HCT116 (cell line): ENCODE data around the gene ADGRG1. TPM values are rescaled to one million over a fixed set of nuclear protein-coding genes. Genes with fewer than 3 reads are reported as not detected.

Experiments
- ATAC-seq: fragments of 200-7000 bp; cut with Tn5 transposase; 2 replicates; pipeline ENCODE4 v1.9.1; 2020; ENCODE audit warnings: mild to moderate bottlenecking, moderate library complexity
- BruUV-seq: library from RNA; stranded (reverse); fragments of 400-500 nt; replicated peaks from 2 replicates; lab custom pipeline; 2021; lab: Mats Ljungman, UMichigan
- CTCF ChIA-PET: fragments of 300-600 bp; sonication (Branson Sonifier 250); formaldehyde crosslinking; loops from one replicate; lab custom pipeline; 2021; ENCODE audit warnings: antibody characterized with exemption; lab: Charles Lee
- POLR2A ChIA-PET: fragments of 300-600, 350-600 bp; sonication (Branson Sonifier 250); formaldehyde crosslinking; loops from one replicate; lab custom pipeline; 2021; ENCODE audit warnings: antibody characterized with exemption; lab: Charles Lee
- RAD21 ChIA-PET, 2 experiments: fragments of 300-600 bp; sonication (Branson Sonifier 250); formaldehyde crosslinking; loops; one replicate each; lab custom pipeline; 2023; ENCODE audit warnings: low total read pairs in 2 of 2; ENCODE audit not compliant: uncharacterized antibody in 2 of 2, unreplicated experiment in 2 of 2, low non-redundant PET in 1 of 2; lab: Charles Lee
- DNase-seq: peaks from one replicate; pipeline ENCODE4 v3.0.0-alpha.2; 2010; ENCODE audit warnings: low read depth, low spot score
- H2AFZ ChIP-seq: fragments of 200-600 bp; shearing (Covaris generic), sonication (generic); 2 replicates; pipeline ENCODE4 v1.6.1; 2017; ENCODE audit warnings: low read depth, mixed run types, mixed read lengths, antibody characterized with exemption, low read length; ENCODE audit not compliant: poor library complexity, severe bottlenecking
- H3K27ac ChIP-seq: 2 replicates; pipeline ENCODE4 v1.5.1; 2012; ENCODE audit warnings: low read depth, low read length
- H3K27me3 ChIP-seq: fragments of 200-600 bp; sonication (generic); 2 replicates; pipeline ENCODE4 v1.6.1; 2016; ENCODE audit warnings: mixed run types, low read length, mixed read lengths; ENCODE audit not compliant: insufficient read depth
- H3K36me3 ChIP-seq, 2 experiments: fragments of 200-500 bp in 1 of 2; fragments of 200-600 bp in 1 of 2; sonication (Bioruptor generic) in 1 of 2; sonication (generic) in 1 of 2; 2 replicates each; pipeline versions ENCODE4 v1.5.1 to v1.6.1; 2014 to 2016; ENCODE audit warnings: low read length in 2 of 2, inconsistent platforms in 1 of 2, mixed read lengths in 1 of 2, mixed run types in 1 of 2; ENCODE audit not compliant: insufficient read depth in 2 of 2, control insufficient read depth in 1 of 2
- H3K4me1 ChIP-seq, 2 experiments: fragments of 200-600 bp in 1 of 2; sonication (generic) in 1 of 2; 2 replicates each; pipeline versions ENCODE4 v1.5.1 to v1.6.1; 2012 to 2017; ENCODE audit warnings: low read length in 2 of 2, inconsistent platforms in 1 of 2, mild to moderate bottlenecking in 1 of 2, mixed read lengths in 1 of 2, mixed run types in 1 of 2, moderate library complexity in 1 of 2; ENCODE audit not compliant: insufficient read depth in 2 of 2, control insufficient read depth in 1 of 2
- H3K4me2 ChIP-seq: fragments of 200-600 bp; sonication (generic); 2 replicates; pipeline ENCODE4 v1.6.1; 2017; ENCODE audit warnings: mixed run types, low read length, mixed read lengths
- H3K4me3 ChIP-seq, 2 experiments: fragments of 200-600 bp in 1 of 2; sonication (generic) in 1 of 2; replicated peaks in 1 of 2; 2 replicates each; pipeline ENCODE4 v1.5.1; 2011 to 2016; ENCODE audit warnings: low read length in 2 of 2, control low read depth in 1 of 2, low read depth in 1 of 2, mild to moderate bottlenecking in 1 of 2, mixed read lengths in 1 of 2, mixed run types in 1 of 2
- H3K79me2 ChIP-seq: fragments of 200-600 bp; sonication (generic); 2 replicates; pipeline ENCODE4 v1.6.1; 2017; ENCODE audit warnings: mild to moderate bottlenecking, mixed run types, low read length, moderate library complexity, mixed read lengths; ENCODE audit not compliant: insufficient read depth
- H3K9ac ChIP-seq: fragments of 200-600 bp; sonication (generic); 2 replicates; pipeline ENCODE4 v1.6.1; 2016; ENCODE audit warnings: low read length, mixed read lengths
- H3K9me2 ChIP-seq: fragments of 200-600 bp; sonication (generic), shearing (Covaris generic); 2 replicates; pipeline ENCODE4 v1.6.1; 2017; ENCODE audit warnings: mixed run types, mild to moderate bottlenecking, moderate library complexity; ENCODE audit not compliant: insufficient read depth
- H3K9me3 ChIP-seq, 2 experiments: fragments of 200-500 bp in 1 of 2; fragments of 200-600 bp in 1 of 2; sonication (Bioruptor generic) in 1 of 2; sonication (generic) in 1 of 2; 2 replicates each; pipeline ENCODE4 v1.6.1; 2014 to 2017; ENCODE audit warnings: low read length in 2 of 2, mixed read lengths in 2 of 2, inconsistent platforms in 1 of 2, low read depth in 1 of 2, mild to moderate bottlenecking in 1 of 2, mixed run types in 1 of 2, moderate library complexity in 1 of 2; ENCODE audit not compliant: control insufficient read depth in 1 of 2, insufficient read depth in 1 of 2
- H4K20me1 ChIP-seq: fragments of 200-600 bp; sonication (generic), shearing (Covaris generic); 2 replicates; pipeline ENCODE4 v1.6.1; 2017; ENCODE audit warnings: mixed run types, mild to moderate bottlenecking, moderate library complexity; ENCODE audit not compliant: insufficient read depth
- FOSL1 ChIP-seq: IDR thresholded peaks from 2 replicates; pipeline ENCODE4 v1.6.1; 2012; ENCODE audit warnings: low read depth
- RAD21 ChIP-seq: IDR thresholded peaks from 2 replicates; pipeline ENCODE4 v1.6.1; 2012; ENCODE audit warnings: low read depth, mild to moderate bottlenecking
- REST ChIP-seq: IDR thresholded peaks from 2 replicates; pipeline ENCODE4 v1.6.1; 2012; ENCODE audit warnings: low read depth
- SRF ChIP-seq: IDR thresholded peaks from 2 replicates; pipeline ENCODE4 v1.6.1; 2012; ENCODE audit warnings: low read depth
- TCF7L2 ChIP-seq: IDR thresholded peaks from 2 replicates; pipeline ENCODE4 v1.7.0; 2011; ENCODE audit warnings: borderline replicate concordance, inconsistent platforms; ENCODE audit not compliant: insufficient read depth, insufficient read length; ENCODE audit errors: extremely low read depth
- intact Hi-C: fragments of 100-400 bp; cut with micrococcal nuclease; formaldehyde crosslinking; loops from 2 replicates; pipeline ENCODE4 v1.10.0; 2022
- total RNA-seq: library from RNA; stranded (reverse); gene quantifications from one replicate; pipeline ENCODE4 v1.2.1, GENCODE V29; 2021; ENCODE audit not compliant: unreplicated experiment

The ADGRG1 gene
- total RNA-seq, 1 experiment from 2014 or later = 36.4 TPM

GRCh38 chr16:57609541-57610401, 18.7 kb upstream of the ADGRG1 start:
- no peaks in the 10 kb centered on the region for H4K20me1 ChIP-seq
- H3K27ac ChIP-seq = no peak overlapping the region
- no peak overlapping the region for H3K4me2 ChIP-seq
- no peak overlapping the region for H3K9ac ChIP-seq
- BruUV-seq = no TSS peak
- no peak for ATAC-seq
- H3K4me1 ChIP-seq = no peaks in the 10 kb centered on the region
- no peaks in the 10 kb centered on the region for H3K27me3 ChIP-seq
- RAD21 ChIA-PET = interaction anchor here in 1 of 2 experiments (0.6 kb wide), 1 partner anchor 36 kb away, joined by 3 read pairs; no protein-coding TSS in a partner anchor
- DNase-seq = no peak
- H3K79me2 ChIP-seq = no peaks in the 10 kb centered on the region
- H3K9me2 ChIP-seq = no peaks in the 10 kb centered on the region
- no peaks in the 10 kb centered on the region for H3K9me3 ChIP-seq
- CTCF ChIA-PET = interaction anchor here (0.8 to 2.9 kb wide), 2 partner anchors 9 to 38 kb away, joined by 3 to 18 read pairs; no protein-coding TSS in a partner anchor
- POLR2A ChIA-PET = interaction anchor here (2.3 kb wide), 1 partner anchor 10 kb away, joined by 6 read pairs; no protein-coding TSS in a partner anchor
- H2AFZ ChIP-seq = no peak overlapping the region
- no peaks in the 10 kb centered on the region for H3K36me3 ChIP-seq
- TF ChIP-seq RAD21 (0 out of 2 replicates have a peak, but pooled peaks have one; percentile 12), FOSL1 (no peak), TCF7L2 (no peak), SRF (no peak), REST (no peak)
- H3K4me3 ChIP-seq = no peak overlapping the region
- intact Hi-C loops = no loop called here
